ENCODE data around the gene CELF1. TPM values are rescaled to one million over a fixed set of nuclear protein-coding genes. Genes with fewer than 3 reads are reported as not detected.
A peak's percentile ranks its signal among the peaks of the same experiment; 100 is the strongest.

CELF1 gene
- total RNA-seq, 1 donor from 2014 or later = 125 TPM

DNA sequence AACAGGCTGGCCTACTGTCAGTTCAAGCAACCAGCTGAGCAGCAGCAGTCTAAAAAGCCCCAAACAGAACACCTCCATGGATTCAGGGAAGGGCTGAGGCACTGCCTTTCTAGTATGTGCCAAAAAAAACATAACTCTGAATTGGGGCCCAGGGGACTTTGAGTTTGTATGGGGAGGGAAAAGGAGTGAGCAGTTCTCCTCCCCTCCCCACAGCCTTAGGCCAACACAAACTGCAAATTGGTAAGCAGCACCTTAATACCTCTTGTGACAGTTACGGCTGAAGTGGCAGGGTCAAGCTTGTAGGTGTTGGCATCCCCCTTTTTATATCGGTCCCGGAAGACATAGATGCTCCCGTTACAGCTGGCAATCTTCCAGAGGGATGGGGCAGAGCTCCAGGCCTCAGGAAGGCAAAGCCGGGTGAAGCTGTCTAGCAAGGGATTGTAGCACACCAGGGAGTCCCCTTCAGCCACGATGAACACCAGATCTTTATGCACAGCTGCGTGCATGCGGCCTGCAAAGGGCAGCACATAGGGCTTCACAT, 19.9 kb upstream of the CELF1 start:
- TF ChIP-seq, protein P1, sequence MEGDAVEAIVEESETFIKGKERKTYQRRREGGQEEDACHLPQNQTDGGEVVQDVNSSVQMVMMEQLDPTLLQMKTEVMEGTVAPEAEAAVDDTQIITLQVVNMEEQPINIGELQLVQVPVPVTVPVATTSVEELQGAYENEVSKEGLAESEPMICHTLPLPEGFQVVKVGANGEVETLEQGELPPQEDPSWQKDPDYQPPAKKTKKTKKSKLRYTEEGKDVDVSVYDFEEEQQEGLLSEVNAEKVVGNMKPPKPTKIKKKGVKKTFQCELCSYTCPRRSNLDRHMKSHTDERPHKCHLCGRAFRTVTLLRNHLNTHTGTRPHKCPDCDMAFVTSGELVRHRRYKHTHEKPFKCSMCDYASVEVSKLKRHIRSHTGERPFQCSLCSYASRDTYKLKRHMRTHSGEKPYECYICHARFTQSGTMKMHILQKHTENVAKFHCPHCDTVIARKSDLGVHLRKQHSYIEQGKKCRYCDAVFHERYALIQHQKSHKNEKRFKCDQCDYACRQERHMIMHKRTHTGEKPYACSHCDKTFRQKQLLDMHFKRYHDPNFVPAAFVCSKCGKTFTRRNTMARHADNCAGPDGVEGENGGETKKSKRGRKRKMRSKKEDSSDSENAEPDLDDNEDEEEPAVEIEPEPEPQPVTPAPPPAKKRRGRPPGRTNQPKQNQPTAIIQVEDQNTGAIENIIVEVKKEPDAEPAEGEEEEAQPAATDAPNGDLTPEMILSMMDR (conservative IDR thresholded peaks at IDR 0.05) = no peak
- H3K4me3 Mint-ChIP-seq = peak overlapping the region; percentile 28
- H3K27ac Mint-ChIP-seq = no peak overlapping the region
- no peaks in the 10 kb centered on the region for H3K27me3 Mint-ChIP-seq
- H3K36me3 Mint-ChIP-seq = peaks cover 16% of the 10 kb centered on the region
- DNase-seq (ENCODE audit: extremely low spot score, unreplicated experiment) = no peak
- no peaks in the 10 kb centered on the region for H3K9me3 Mint-ChIP-seq
- peaks cover 6% of the 10 kb centered on the region for H3K4me1 Mint-ChIP-seq (ENCODE audit: unreplicated experiment)

DNA sequence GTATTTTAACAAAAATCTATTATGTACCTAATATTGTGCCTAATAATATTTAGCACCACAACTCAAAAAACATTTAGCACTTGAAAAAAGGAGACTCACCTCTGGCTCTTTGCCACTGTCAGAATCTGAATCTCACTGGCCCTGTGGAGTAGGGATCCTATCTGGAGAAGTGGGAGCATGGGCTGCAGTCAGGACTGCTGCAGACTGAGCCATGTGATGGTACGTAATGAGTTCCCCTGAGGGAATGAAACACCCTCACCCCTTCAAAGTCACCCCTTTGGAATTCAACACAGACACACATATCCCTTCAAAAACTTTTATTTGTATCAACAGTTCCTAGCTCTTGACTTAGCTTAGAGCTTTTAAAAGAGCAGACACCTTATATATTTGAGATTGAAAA, 19.0 kb upstream of the CELF1 start:
- Mint-ChIP-seq H3K27ac (no peak overlapping the region), H3K9me3 (no peaks in the 10 kb centered on the region), H3K4me1 (ENCODE audit: unreplicated experiment) (peaks cover under 1% of the 10 kb centered on the region), H3K4me3 (no peak overlapping the region), H3K36me3 (peaks cover 12% of the 10 kb centered on the region), H3K27me3 (no peaks in the 10 kb centered on the region)
- TF ChIP-seq, protein P1 (conservative IDR thresholded peaks at IDR 0.05) = no peak
- DNase-seq (ENCODE audit: extremely low spot score, unreplicated experiment) = no peak

DNA sequence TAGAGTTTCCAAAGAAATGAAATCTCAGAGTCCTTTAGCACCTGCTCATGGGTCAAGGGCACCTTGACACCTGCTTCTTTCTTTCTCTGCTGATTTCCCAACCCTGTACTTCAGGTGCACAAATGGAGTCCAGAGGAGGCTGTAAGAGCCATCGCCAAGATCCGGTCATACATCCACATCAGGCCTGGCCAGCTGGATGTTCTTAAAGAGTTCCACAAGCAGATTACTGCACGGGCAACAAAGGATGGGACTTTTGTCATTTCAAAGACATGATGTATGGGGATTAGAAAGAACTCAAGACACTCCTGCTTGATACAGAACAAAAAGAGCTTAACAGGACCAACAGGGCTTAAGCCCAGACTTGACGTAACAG, 18.4 kb upstream of the CELF1 start:
- H3K27me3 Mint-ChIP-seq = no peaks in the 10 kb centered on the region
- peaks cover 5% of the 10 kb centered on the region for H3K4me1 Mint-ChIP-seq (ENCODE audit: unreplicated experiment)
- H3K27ac Mint-ChIP-seq = no peak overlapping the region
- DNase-seq (ENCODE audit: extremely low spot score, unreplicated experiment) = no peak
- peaks cover 12% of the 10 kb centered on the region for H3K36me3 Mint-ChIP-seq
- TF ChIP-seq, protein P1 (conservative IDR thresholded peaks at IDR 0.05) = no peak
- no peak overlapping the region for H3K4me3 Mint-ChIP-seq
- H3K9me3 Mint-ChIP-seq = no peaks in the 10 kb centered on the region

DNA sequence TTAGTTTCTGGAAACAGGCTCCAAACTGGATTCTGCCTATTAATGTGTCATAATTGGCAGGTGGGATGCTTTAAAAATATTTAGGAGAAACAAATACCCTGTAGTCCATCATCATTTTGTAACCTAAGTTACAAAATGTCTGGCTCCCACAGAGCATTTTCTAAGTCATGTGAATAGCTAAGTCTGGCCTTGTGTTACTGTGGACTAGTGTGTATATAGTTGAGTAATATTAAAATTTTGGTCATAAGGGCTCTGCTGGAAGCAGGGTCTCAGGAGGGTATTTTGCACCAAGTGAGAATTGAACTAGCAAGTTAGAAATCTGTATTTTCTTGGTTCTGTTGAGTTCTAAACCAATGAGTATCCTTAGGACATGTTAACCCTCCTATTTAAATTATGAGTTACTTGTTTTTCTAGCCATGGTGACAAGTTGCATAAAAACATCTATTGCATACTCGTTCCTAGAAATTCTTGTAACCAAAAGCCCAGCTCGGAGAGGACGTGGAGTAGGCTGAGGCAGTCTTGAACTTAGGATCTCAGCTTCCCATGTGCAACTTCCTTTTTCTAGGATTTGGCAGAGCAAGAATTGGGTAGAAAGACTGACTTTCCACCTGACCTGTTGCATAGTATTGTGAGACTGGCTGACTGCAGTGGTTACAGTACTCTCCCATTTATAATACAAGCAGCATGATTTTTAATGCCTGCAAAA, 17.9 kb upstream of the CELF1 start:
- Mint-ChIP-seq H3K9me3 (no peaks in the 10 kb centered on the region), H3K4me1 (ENCODE audit: unreplicated experiment) (peaks cover 5% of the 10 kb centered on the region), H3K27me3 (no peaks in the 10 kb centered on the region), H3K27ac (no peak overlapping the region), H3K4me3 (no peak overlapping the region), H3K36me3 (peaks cover 12% of the 10 kb centered on the region)
- TF ChIP-seq, protein P1 (conservative IDR thresholded peaks at IDR 0.05) = no peak
- no peak for DNase-seq (ENCODE audit: extremely low spot score, unreplicated experiment)

DNA sequence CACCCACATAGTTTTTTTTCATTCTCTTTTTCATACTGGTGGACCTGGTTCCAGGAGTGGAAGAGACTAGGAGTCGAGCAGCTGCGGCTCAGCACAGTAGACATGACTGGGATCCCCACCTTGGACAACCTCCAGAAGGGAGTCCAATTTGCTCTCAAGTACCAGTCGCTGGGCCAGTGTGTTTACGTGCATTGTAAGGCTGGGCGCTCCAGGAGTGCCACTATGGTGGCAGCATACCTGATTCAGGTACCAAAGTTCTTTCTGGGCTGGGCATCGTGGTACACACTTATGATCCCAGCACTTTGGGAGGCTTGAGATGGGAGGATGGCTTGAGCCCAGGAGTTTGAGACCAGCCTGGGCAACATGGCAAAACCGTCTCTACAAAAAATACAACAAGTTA, 16.7 kb upstream of the CELF1 start:
- Mint-ChIP-seq H3K27ac (no peak overlapping the region), H3K9me3 (no peaks in the 10 kb centered on the region), H3K36me3 (peaks cover 12% of the 10 kb centered on the region), H3K4me1 (ENCODE audit: unreplicated experiment) (peaks cover 5% of the 10 kb centered on the region), H3K4me3 (no peak overlapping the region), H3K27me3 (no peaks in the 10 kb centered on the region)
- TF ChIP-seq, protein P1 (conservative IDR thresholded peaks at IDR 0.05) = no peak
- DNase-seq (ENCODE audit: extremely low spot score, unreplicated experiment) = no peak
